Activated naive CD4-positive, alpha-beta T cell treated with anti-CD3 and anti-CD28 coated beads, Interleukin-2, amount 50 U/mL, for 24 hours (primary cell): ENCODE measurements around the gene EMID1.

Experiments used
- H3K27ac Mint-ChIP-seq: one replicate; pipeline ENCODE4 v1.8.0; 2021; ENCODE audit warnings: mild to moderate bottlenecking, mixed read lengths
- H3K27me3 Mint-ChIP-seq: one replicate; pipeline ENCODE4 v1.8.0; 2021; ENCODE audit warnings: mixed read lengths
- H3K36me3 Mint-ChIP-seq: one replicate; pipeline ENCODE4 v1.8.0; 2021; ENCODE audit warnings: mixed read lengths
- H3K4me1 Mint-ChIP-seq: one replicate; pipeline ENCODE4 v1.8.0; 2021; ENCODE audit warnings: mixed read lengths
- H3K4me3 Mint-ChIP-seq: one replicate; pipeline ENCODE4 v1.8.0; 2021; ENCODE audit warnings: mild to moderate bottlenecking, mixed read lengths
- H3K9me3 Mint-ChIP-seq: one replicate; pipeline ENCODE4 v1.8.0; 2021; ENCODE audit warnings: mixed read lengths

EMID1 gene

GRCh38 chr22:29268511-29269229 is 63.0 kb downstream of the EMID1 start:
- H3K4me1 Mint-ChIP-seq, result peaks cover 56% of the 10 kb centered on the region
- H3K9me3 Mint-ChIP-seq, result no peaks in the 10 kb centered on the region
- peak overlapping the region; percentile 95 for H3K4me3 Mint-ChIP-seq
- peaks cover 40% of the 10 kb centered on the region for H3K36me3 Mint-ChIP-seq
- no peaks in the 10 kb centered on the region for H3K27me3 Mint-ChIP-seq
- H3K27ac Mint-ChIP-seq, result peak overlapping the region; percentile 100

- Mint-ChIP-seq H3K27ac (peak overlapping the region; percentile 98), H3K9me3 (no peaks in the 10 kb centered on the region), H3K4me1 (peaks cover 62% of the 10 kb centered on the region), H3K4me3 (peak overlapping the region; percentile 95), H3K36me3 (peaks cover 40% of the 10 kb centered on the region), H3K27me3 (no peaks in the 10 kb centered on the region)
Observed at GRCh38 chr22:29269230-29269604, 63.5 kb downstream of the EMID1 start.

GRCh38 chr22:29269731-29270474 is 64.2 kb downstream of the EMID1 start:
- no peaks in the 10 kb centered on the region for H3K9me3 Mint-ChIP-seq
- no peaks in the 10 kb centered on the region for H3K27me3 Mint-ChIP-seq
- H3K27ac Mint-ChIP-seq, result peak overlapping the region; percentile 98
- peaks cover 41% of the 10 kb centered on the region for H3K36me3 Mint-ChIP-seq
- H3K4me1 Mint-ChIP-seq, result peaks cover 69% of the 10 kb centered on the region
- H3K4me3 Mint-ChIP-seq, result peak overlapping the region; percentile 95

DNA sequence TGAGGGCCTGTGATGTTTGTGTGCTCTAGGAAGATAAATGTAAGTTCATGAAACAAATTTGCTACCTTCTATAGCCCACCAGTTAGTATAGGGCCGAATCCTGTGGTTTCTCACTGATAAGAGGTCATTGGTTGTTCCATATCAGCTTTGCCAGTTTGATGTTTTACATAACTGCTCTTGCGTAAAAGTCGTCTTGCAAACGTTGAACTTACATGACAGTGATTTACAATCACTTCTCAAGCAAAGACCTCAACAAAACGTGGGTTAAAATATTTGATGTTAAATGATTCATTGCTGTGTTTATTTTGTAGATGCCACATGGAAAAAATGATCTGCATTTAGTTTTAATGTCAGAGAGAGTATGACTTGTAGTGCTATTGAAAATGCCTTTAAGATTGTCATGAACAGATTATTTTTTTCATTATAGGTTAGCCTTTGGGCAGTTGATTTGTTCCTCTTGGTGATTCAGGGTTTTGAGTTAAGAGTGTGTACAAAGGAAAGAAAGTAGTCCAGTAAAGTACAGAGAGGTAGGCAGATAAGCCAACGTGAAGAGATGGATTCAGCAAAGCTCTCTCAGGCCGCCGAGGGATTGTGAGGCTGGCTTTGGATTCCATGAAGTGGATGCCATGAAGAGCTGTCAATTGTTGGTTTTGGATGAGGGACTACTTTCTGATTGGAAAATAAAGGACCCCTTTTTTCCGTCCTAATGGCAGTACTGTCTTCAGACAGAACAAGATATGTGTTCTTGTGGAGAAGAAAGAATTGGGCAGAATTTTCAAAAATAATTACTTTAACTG is 65.0 kb downstream of the EMID1 start:
- peak overlapping the region; percentile 98 for H3K27ac Mint-ChIP-seq
- peak overlapping the region; percentile 95 for H3K4me3 Mint-ChIP-seq
- H3K36me3 Mint-ChIP-seq, result peaks cover 41% of the 10 kb centered on the region
- peaks cover 76% of the 10 kb centered on the region for H3K4me1 Mint-ChIP-seq
- no peaks in the 10 kb centered on the region for H3K27me3 Mint-ChIP-seq
- no peaks in the 10 kb centered on the region for H3K9me3 Mint-ChIP-seq

GRCh38 chr22:29272624-29273023 is 66.9 kb downstream of the EMID1 start:
- peak overlapping the region; percentile 95 for H3K4me3 Mint-ChIP-seq
- H3K9me3 Mint-ChIP-seq, result no peaks in the 10 kb centered on the region
- H3K27me3 Mint-ChIP-seq, result no peaks in the 10 kb centered on the region
- H3K36me3 Mint-ChIP-seq, result peaks cover 43% of the 10 kb centered on the region
- peaks cover 80% of the 10 kb centered on the region for H3K4me1 Mint-ChIP-seq
- H3K27ac Mint-ChIP-seq, result no peak overlapping the region

DNA sequence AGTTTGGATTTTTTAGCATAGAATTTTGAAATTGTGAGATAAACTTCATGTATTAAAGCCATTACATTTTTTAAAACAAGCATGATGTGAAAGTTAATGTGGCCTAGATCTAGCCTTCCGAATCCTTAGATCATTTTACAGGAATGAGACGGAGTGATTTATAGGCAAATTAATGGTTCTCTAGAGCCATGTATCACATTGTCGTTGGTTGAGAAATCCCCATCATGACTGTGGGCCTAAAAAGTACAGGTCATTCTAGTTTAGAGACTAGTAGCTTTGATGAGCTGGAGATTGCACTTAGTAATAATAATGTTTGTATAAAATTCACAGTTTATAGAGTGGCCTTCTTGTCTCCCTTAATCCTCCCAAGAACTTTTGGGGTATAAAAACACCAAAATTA is 69.5 kb downstream of the EMID1 start:
- Mint-ChIP-seq H3K36me3 (peaks cover 38% of the 10 kb centered on the region), H3K4me1 (peaks cover 84% of the 10 kb centered on the region), H3K27ac (peak overlapping the region; percentile 42), H3K27me3 (no peaks in the 10 kb centered on the region), H3K9me3 (no peaks in the 10 kb centered on the region), H3K4me3 (no peak overlapping the region)

DNA sequence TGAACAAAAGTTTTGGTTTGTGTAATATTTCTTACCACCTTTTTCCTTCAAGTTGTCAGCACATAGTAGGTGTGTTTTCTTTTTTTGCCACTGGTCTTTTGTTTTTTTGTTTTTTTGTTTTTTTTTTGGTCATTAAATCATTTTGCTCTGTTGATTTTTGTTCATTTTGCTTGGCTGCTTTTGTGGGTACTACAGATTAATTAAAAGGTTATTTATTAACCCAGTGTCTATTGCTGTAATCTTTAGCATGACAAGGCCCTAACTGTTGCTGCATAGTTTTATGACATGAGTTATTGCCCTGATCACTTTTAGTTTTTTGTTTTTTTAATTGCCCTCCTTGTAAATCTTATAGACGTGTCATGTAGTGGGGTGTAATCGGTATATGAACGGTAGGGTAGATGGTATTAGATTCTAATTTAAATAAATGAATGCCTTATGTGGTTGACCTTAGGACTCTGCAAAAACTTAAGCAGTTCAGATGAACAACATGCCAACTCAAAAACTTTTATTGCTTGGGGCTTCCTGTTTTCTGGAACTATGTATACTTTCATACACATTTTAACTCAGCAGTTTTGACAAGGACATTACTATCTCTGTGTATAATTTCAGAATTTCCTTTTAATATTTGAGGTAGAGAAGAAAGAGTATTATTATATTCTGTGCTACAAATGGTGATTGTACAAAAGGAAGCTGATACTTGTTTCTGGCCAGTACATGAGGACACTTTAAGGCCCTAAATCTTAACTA is 70.3 kb downstream of the EMID1 start:
- no peaks in the 10 kb centered on the region for H3K27me3 Mint-ChIP-seq
- peaks cover 79% of the 10 kb centered on the region for H3K4me1 Mint-ChIP-seq
- H3K4me3 Mint-ChIP-seq, result no peak overlapping the region
- no peaks in the 10 kb centered on the region for H3K9me3 Mint-ChIP-seq
- H3K36me3 Mint-ChIP-seq, result peaks cover 32% of the 10 kb centered on the region
- peak overlapping the region; percentile 49 for H3K27ac Mint-ChIP-seq

DNA sequence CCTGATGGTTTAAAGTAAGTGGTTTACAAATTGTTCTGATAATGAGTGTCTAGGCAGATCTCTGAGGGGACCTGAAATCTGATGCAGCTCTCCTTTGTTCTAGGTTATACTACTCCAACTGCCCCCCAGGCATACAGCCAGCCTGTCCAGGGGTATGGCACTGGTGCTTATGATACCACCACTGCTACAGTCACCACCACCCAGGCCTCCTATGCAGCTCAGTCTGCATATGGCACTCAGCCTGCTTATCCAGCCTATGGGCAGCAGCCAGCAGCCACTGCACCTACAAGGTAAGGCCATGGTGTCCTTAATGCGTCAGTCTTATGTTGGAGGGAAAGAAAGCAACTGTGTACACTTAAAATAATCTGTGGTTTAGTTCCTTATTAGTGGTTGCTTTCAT is 72.2 kb downstream of the EMID1 start:
- H3K4me3 Mint-ChIP-seq, result no peak overlapping the region
- peaks cover 28% of the 10 kb centered on the region for H3K36me3 Mint-ChIP-seq
- H3K4me1 Mint-ChIP-seq, result peaks cover 64% of the 10 kb centered on the region
- H3K9me3 Mint-ChIP-seq, result no peaks in the 10 kb centered on the region
- no peaks in the 10 kb centered on the region for H3K27me3 Mint-ChIP-seq
- H3K27ac Mint-ChIP-seq, result peak overlapping the region; percentile 76

DNA sequence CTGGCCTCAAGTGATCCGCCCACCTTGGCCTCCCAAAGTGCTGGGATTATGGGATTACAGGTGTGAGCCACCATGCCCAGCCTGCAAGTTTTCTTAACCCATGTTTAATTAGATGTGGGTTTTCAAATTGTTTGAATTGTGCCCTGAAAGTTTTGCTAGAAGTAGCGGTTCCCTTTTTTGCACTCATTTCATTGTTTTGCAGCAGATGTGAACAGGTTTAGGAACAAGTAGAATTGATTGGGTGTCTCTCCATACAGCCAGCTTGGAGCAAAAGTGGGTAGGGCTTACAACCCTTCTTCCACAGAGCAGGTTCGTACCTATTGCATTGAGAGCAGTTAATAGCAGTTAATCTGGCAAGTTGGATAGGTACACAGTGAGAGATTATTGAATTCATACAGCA is 78.5 kb downstream of the EMID1 start:
- no peaks in the 10 kb centered on the region for H3K27me3 Mint-ChIP-seq
- H3K36me3 Mint-ChIP-seq, result peaks cover 21% of the 10 kb centered on the region
- no peak overlapping the region for H3K4me3 Mint-ChIP-seq
- H3K9me3 Mint-ChIP-seq, result no peaks in the 10 kb centered on the region
- peaks cover 23% of the 10 kb centered on the region for H3K4me1 Mint-ChIP-seq
- H3K27ac Mint-ChIP-seq, result peak overlapping the region; percentile 67

DNA sequence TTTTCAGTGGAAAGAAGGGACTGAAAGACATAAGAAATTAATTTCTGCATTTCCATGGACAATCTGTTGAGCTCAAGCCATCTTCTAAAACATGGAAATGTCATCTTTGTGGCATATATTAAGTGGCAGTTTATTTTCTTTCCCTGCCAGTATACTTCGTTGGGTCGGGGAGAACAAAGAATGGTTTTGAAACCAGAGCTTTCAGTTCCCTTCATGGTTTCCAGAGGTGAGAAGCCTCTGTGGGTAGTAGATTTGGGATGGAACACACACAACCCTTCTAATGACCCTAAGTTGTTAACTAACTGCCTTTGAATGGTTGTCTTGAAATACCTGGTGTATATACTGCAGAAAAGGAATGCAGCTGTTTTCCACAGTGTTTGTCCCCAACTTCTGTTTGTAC is 83.1 kb downstream of the EMID1 start:
- Mint-ChIP-seq H3K4me1 (peaks cover 14% of the 10 kb centered on the region), H3K27ac (peak overlapping the region; percentile 23), H3K27me3 (no peaks in the 10 kb centered on the region), H3K36me3 (peaks cover 26% of the 10 kb centered on the region), H3K4me3 (no peak overlapping the region), H3K9me3 (no peaks in the 10 kb centered on the region)

- Mint-ChIP-seq H3K27me3 (no peaks in the 10 kb centered on the region), H3K4me3 (no peak overlapping the region), H3K9me3 (no peaks in the 10 kb centered on the region), H3K36me3 (peaks cover 23% of the 10 kb centered on the region), H3K4me1 (peaks cover 14% of the 10 kb centered on the region), H3K27ac (no peak overlapping the region)
Observed at GRCh38 chr22:29290061-29290460, 84.4 kb downstream of the EMID1 start.

- H3K27ac Mint-ChIP-seq, result peak overlapping the region; percentile 8
- no peaks in the 10 kb centered on the region for H3K27me3 Mint-ChIP-seq
- peaks cover 9% of the 10 kb centered on the region for H3K4me1 Mint-ChIP-seq
- no peaks in the 10 kb centered on the region for H3K9me3 Mint-ChIP-seq
- no peak overlapping the region for H3K4me3 Mint-ChIP-seq
- peaks cover 26% of the 10 kb centered on the region for H3K36me3 Mint-ChIP-seq
Observed at GRCh38 chr22:29291215-29291614, 85.5 kb downstream of the EMID1 start.

DNA sequence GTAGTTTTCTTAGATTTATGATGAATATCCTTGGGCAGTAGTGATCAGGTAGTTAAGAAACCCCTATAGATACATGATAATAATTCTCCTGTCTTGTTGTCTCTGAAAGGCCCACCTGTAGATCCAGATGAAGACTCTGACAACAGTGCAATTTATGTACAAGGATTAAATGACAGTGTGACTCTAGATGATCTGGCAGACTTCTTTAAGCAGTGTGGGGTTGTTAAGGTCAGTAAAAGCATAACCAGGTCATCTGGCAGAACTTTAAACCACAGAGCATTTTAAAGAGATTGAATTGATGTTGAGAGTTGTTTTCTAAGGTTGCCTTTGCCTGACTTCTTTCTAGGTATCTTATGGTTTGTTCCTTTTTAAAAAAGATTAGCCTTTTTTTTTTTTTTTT is 86.7 kb downstream of the EMID1 start:
- Mint-ChIP-seq H3K4me1 (peaks cover 7% of the 10 kb centered on the region), H3K36me3 (peaks cover 20% of the 10 kb centered on the region), H3K4me3 (no peak overlapping the region), H3K9me3 (no peaks in the 10 kb centered on the region), H3K27me3 (no peaks in the 10 kb centered on the region), H3K27ac (no peak overlapping the region)

DNA sequence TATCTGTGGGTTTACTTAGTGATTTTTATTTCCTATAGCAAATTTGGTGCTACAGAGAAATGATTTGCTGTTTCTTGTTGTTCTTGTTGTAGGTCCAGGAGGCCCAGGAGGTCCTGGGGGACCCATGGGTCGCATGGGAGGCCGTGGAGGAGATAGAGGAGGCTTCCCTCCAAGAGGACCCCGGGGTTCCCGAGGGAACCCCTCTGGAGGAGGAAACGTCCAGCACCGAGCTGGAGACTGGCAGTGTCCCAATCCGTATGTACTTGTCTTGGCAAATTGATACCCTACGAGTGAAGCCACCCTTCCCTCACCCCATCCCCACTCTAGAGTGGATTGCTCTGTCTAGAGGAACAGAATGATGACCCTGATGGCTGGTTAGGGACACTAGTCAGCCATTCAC is 92.9 kb downstream of the EMID1 start:
- Mint-ChIP-seq H3K27me3 (no peaks in the 10 kb centered on the region), H3K4me1 (no peaks in the 10 kb centered on the region), H3K4me3 (no peak overlapping the region), H3K27ac (no peak overlapping the region), H3K36me3 (peaks cover 22% of the 10 kb centered on the region), H3K9me3 (no peaks in the 10 kb centered on the region)

- no peak overlapping the region for H3K27ac Mint-ChIP-seq
- H3K9me3 Mint-ChIP-seq, result no peaks in the 10 kb centered on the region
- H3K36me3 Mint-ChIP-seq, result peaks cover 22% of the 10 kb centered on the region
- no peaks in the 10 kb centered on the region for H3K4me1 Mint-ChIP-seq
- H3K27me3 Mint-ChIP-seq, result peaks cover under 1% of the 10 kb centered on the region
- H3K4me3 Mint-ChIP-seq, result no peak overlapping the region
Observed at GRCh38 chr22:29299136-29299900, 93.6 kb downstream of the EMID1 start.
